HEK293T (cell line): ENCODE results near the gene TNS2.

Source experiments
- BHLHE40 ChIP-seq: fragments of 450-650 bp; IDR thresholded peaks from 2 replicates; pipeline ENCODE4 v1.6.1; 2016; ENCODE audit warnings: mild to moderate bottlenecking, moderate library complexity, borderline replicate concordance
- FOXA1 ChIP-seq: fragments of 450-650 bp; IDR thresholded peaks from 2 replicates; pipeline ENCODE4 v1.6.1; 2016; ENCODE audit warnings: mild to moderate bottlenecking
- FOXK2 ChIP-seq: fragments of 450-650 bp; IDR thresholded peaks from 2 replicates; pipeline ENCODE4 v1.6.1; 2016; ENCODE audit warnings: mild to moderate bottlenecking
- NFRKB ChIP-seq: fragments of 450-650 bp; IDR thresholded peaks from 2 replicates; pipeline ENCODE4 v1.6.1; 2016; ENCODE audit warnings: mild to moderate bottlenecking, moderate library complexity
- PKNOX1 ChIP-seq: fragments of 450-650 bp; IDR thresholded peaks from 2 replicates; pipeline ENCODE4 v1.6.1; 2016
- SP1 ChIP-seq: fragments of 450-650 bp; IDR thresholded peaks from 2 replicates; pipeline ENCODE4 v1.6.1; 2017
- SUZ12 ChIP-seq: fragments of 450-650 bp; IDR thresholded peaks from 2 replicates; pipeline ENCODE4 v1.6.1; 2016; ENCODE audit warnings: mild to moderate bottlenecking
- TARDBP ChIP-seq: fragments of 450-650 bp; IDR thresholded peaks from 2 replicates; pipeline ENCODE4 v1.6.1; 2016

- TF ChIP-seq SUZ12, result no peak
- TF ChIP-seq FOXA1, result no peak
- no peak for TF ChIP-seq SP1
- TF ChIP-seq BHLHE40, result no peak
- no peak for TF ChIP-seq FOXK2
- no peak for TF ChIP-seq PKNOX1
- no peak for TF ChIP-seq TARDBP
- TF ChIP-seq NFRKB, result no peak
Observed at GRCh38 chr12:53063708-53064612, 14.1 kb downstream of the TNS2 start.
